Coronary artery (tissue), 2 donors: ENCODE results near the gene IGSF3.

Experiments used
- DNase-seq: peaks from one replicate; pipeline ENCODE4 v3.0.0-alpha.2; 2017; ENCODE audit warnings: low spot score
- H3K27ac ChIP-seq, 2 donors: fragments of 200-600 bp; sonication (generic); one replicate each; pipeline ENCODE4 v1.5.1; 2016 to 2019
- H3K4me3 ChIP-seq: fragments of 200-600 bp; sonication (generic); 2 replicates; pipeline ENCODE4 v1.5.1; 2016; ENCODE audit warnings: mild to moderate bottlenecking, moderate library complexity
- TF ChIP-seq, protein P1 (sequence below): fragments of 200-600 bp; sonication (generic); IDR thresholded peaks from one replicate; pipeline ENCODE4 v1.5.1; 2019; ENCODE audit warnings: antibody characterized with exemption

The IGSF3 gene

DNA sequence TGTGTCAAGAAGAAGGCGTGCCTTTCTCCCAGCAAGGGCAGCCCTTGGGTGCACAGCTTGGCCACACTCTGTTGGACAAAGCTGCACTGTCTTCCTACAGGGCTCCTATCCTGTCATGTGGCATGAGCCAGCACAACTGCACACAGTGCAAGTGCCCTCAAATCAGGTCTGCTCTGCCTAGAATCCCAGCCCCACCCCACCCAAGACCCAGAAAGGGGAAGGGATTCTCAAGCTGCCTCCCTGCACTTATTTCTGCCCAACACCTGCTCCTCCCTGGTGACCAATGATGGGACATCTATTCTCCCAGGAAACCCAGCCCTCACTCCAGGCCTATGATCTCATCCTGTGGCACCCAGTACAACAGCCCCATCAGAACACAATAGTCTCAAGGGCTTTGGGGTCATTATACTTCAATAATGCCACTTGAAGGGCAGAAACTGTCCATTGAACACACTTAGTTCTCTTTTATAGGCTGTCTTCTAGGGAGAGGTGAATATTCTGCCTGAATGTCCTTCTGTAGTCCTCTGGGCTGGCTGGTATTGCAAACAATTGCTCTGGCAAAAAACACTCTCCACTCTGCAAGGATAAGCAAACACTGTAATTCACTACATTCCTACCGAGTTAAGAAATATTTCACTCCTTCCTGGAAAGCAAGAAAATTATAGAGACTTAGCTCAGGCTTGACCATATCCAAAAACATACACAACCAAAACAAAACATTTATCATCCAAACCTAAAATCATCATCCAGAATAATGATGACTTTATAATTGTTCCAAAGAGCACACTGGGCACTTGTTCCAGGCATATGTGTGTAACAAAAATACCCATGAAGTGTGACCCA lies 43.1 kb upstream of the IGSF3 start:
- TF ChIP-seq, protein P1, sequence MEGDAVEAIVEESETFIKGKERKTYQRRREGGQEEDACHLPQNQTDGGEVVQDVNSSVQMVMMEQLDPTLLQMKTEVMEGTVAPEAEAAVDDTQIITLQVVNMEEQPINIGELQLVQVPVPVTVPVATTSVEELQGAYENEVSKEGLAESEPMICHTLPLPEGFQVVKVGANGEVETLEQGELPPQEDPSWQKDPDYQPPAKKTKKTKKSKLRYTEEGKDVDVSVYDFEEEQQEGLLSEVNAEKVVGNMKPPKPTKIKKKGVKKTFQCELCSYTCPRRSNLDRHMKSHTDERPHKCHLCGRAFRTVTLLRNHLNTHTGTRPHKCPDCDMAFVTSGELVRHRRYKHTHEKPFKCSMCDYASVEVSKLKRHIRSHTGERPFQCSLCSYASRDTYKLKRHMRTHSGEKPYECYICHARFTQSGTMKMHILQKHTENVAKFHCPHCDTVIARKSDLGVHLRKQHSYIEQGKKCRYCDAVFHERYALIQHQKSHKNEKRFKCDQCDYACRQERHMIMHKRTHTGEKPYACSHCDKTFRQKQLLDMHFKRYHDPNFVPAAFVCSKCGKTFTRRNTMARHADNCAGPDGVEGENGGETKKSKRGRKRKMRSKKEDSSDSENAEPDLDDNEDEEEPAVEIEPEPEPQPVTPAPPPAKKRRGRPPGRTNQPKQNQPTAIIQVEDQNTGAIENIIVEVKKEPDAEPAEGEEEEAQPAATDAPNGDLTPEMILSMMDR = no peak
- Histone ChIP-seq H3K4me3 (no peak overlapping the region), H3K27ac (no peak overlapping the region)
- no peak for DNase-seq

DNA sequence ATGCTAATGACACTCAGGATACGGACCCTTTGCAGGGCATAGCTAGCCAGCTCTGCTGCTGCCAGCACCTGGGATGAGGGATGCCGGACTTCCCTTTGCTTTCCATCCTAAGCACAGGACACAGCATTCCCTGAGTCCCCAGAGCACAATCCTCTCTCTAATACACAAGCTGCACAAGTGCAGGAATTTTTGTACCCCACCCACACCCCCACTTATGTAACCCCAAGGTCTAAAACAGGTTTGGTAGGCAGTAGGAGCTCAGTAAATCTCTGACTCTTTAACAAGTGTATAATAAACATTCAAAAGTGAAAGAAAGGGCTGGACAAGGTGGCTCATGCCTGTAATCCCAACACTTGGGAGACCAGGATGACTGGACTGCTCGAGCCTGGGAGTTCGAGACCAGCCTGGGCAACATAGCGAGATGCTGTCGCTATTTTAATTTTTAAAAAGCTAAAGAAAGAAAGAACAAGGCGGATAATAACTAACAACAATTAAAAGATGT lies 42.2 kb upstream of the IGSF3 start:
- TF ChIP-seq, protein P1 = no peak
- H3K27ac ChIP-seq = no peak overlapping the region
- DNase-seq = no peak
- H3K4me3 ChIP-seq = no peak overlapping the region

DNA sequence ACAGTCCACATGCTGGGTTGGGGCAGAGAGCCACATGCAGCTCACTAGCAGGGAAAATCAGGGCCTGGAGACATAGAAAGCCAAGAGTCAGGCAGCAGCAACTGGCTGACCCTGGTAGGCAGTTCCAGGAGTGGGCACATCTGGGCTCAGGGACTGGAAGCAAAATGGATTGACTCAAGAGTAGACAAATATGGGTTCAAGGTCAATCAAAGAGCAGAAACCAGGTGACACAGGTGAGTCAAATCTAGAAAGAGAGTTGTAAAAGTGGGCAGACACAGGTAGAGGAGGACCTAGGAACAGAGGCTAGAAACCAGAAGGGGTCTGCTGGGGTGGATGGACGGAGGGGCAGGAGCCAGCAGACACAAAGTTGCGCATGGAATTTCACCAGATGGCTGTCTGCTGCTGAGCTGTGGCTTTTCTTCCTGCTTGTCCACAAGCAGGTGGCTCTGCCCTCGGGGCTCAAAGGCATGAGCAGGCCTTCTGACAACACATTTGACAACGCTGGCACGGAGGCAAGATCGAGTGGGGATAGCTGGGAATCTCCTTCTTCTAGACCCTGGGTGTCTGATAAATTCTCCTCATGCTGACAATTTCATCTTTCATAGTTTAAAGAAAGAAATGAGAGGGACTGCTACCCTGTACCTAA lies 40.8 kb upstream of the IGSF3 start:
- no peak for DNase-seq
- H3K27ac ChIP-seq = no peak overlapping the region
- no peak overlapping the region for H3K4me3 ChIP-seq
- TF ChIP-seq, protein P1 = no peak

DNA sequence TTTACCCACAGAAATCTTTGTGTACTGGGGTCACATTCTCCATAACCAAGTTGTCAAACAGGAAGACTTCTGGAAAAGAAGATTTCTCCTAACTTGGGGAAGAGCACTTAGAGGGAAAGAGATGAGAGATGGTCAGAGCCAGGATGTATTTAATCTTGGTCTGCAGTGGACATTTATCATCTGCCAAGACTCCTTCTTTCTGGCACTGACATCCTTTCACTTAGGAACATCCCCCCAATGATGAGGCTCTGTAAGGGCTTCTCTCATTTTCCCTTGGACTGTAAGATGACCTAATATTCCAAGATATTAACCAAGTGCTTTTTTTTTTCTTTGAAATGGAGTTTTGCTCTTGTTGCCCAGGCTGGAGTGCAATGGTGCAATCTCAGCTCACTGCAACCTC lies 39.3 kb upstream of the IGSF3 start:
- DNase-seq = no peak
- H3K4me3 ChIP-seq = no peak overlapping the region
- TF ChIP-seq, protein P1 = no peak
- no peak overlapping the region for H3K27ac ChIP-seq

DNA sequence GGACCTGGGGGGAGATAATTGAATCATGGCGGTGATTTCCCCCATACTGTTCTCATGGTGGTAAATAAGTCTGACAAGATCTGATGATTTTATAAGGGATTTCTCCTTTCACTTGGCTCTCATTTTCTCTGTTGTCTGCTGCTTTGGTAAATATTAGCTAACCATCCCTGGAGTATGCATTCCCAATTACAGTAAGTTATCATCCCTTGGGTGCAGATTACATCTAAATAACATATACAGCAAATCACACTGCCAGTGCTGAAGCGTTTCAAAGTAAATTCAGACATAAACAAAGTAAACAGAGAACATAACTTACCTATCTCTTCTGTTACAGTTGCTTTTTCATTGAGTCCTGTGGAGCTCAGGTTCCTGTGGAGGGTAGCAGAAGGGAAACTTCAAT lies 38.6 kb upstream of the IGSF3 start:
- Histone ChIP-seq H3K27ac (no peak overlapping the region), H3K4me3 (no peak overlapping the region)
- TF ChIP-seq, protein P1 = no peak
- DNase-seq = no peak

DNA sequence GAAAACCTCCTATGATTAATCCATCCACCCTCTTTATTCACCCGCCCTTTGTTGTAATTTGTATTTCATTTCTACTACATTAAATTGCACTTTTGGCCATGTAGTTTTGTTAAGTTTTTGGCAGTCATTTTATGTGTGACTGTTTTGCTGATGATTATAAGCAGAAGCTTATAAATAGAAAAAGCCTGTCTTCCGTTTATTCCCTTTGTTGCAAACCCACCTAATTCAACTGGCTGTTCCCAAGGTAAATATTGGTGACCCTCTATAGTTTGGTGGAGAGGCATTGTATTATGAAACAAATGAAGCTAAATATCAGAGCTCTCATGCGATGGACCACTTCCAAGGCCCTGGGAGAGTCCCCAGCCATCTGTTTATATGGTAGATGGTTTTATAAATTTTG lies 36.7 kb upstream of the IGSF3 start:
- no peak overlapping the region for H3K27ac ChIP-seq
- TF ChIP-seq, protein P1 = no peak
- no peak overlapping the region for H3K4me3 ChIP-seq
- DNase-seq = no peak

DNA sequence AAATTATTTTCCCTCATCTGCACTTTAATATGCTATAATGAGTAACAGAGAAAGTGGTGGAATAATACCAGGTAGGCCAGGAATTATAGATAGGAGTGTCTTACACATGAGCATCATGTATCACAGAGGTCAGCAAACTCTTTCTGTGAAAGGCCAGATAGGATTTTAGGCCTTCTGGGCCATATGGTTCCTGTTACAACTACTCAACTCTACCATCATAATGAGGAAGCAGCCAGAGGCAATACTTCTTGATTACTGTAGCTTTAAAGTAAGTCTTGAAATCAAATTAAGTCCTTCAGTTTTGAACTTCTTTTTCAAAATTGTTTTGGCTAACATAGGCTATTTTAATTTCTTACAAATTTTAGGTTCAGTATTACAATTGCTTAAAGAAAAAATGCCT lies 32.1 kb upstream of the IGSF3 start:
- Histone ChIP-seq H3K27ac (no peak overlapping the region), H3K4me3 (no peak overlapping the region)
- no peak for DNase-seq
- TF ChIP-seq, protein P1 = no peak
